Right kidney (tissue), 1 donor: ENCODE results near the gene ADAMTSL5.
"Not testable (repeated sequence)": the region's sequence is repeated elsewhere in the genome, so short reads cannot be mapped to it uniquely, and the experiment has no call there.

Source experiments
- DNase-seq: peaks from one replicate; pipeline ENCODE4 v3.0.0-alpha.2; 2016

The ADAMTSL5 gene

DNA sequence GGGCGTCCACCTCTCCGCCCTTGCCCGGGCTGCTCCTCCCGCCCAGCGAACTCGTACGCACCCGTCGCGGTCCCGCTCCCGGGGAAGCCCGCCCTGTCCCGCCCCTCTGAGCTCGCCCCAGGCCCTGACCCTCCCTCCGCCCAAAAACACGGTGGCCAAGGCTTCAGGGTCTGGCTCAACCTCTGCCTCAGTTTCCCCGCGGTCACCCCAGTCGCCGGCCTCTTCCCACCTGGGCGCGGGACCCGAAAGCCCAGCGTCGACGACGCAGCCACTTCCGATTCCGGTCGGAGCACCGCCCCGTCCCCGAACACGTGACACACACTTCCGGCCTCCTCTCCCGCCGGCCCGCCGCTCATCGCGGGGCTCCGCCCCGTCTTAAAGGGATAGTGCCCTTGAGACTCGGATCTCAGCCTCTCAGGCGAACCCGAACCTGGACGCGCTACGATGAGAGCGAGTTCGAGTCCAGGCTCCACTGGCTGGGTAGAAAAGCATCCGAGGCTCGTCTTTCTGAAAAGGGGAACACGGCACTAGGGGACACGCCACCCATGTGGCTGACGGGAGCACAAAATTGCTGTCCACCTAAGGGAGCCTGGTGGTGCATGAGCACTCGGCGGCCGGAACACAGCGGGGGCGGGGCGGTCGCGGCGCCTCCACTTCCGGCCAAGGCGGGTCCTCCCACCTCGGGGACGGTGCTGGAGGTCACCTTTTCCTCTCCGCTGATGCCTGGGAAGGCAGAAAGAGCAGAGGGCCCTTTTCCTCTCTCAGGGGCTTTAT is 33.7 kb downstream of the ADAMTSL5 start, which contains the start of gene C19orf25:
Gene C19orf25 (minus strand): TSS at position 282 of the 774 bp plus-strand sequence. CDS start 312 bp downstream, outside the sequence.
- peak; percentile 91 for DNase-seq

DNA sequence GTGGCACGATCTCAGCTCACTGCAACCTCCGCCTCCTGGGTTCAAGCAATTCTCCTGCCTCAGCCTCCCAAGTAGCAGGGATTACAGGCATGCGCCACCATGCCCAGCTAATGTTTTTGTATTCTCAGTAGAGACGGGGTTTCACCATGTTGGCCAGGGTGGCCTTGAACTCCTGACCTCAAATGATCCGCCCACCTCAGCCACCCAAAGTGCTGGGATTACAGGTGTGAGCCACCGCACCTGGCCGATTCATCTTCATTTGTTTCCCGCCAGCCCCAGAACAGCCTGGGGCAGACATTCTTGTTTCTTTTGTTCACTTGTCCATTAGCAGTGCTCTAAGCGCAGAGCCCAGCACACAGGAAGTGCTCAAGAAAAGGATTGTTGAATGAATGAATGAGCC is 35.8 kb downstream of the ADAMTSL5 start:
- not testable (repeated sequence) for DNase-seq

DNA sequence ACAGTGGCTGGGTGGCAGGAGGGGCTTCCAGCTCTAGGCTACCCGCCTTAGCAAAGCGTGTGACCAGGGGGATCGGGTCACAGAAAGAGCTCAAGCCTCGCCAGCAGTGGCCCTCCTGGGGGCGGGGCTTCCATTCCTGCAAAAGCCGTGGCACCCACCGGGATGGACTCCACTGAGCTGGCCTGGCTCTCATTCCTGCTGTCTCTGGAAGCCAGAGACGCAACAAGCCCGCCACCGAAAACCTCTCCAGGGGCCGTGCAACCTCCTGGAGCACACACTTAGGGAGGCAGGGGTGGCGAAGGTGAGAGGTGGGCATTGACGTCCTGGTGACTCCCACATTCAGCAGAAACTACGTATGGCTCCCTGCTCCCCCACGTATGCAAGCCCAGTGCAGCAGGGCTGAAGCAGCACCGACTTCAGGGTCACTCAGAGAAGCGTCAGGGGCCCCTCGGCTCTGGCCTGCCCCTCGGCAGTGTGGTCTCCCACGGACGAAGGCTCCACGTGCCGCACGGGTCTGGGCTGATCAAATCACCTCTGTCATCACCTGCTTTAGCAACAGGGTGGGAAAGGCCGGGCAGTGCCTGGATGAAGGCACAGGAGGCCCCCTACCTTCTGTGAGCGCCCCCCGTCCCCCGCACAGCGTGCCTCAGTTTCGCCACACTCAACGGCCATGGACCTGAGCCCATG is 36.9 kb downstream of the ADAMTSL5 start:
- no peak for DNase-seq

DNA sequence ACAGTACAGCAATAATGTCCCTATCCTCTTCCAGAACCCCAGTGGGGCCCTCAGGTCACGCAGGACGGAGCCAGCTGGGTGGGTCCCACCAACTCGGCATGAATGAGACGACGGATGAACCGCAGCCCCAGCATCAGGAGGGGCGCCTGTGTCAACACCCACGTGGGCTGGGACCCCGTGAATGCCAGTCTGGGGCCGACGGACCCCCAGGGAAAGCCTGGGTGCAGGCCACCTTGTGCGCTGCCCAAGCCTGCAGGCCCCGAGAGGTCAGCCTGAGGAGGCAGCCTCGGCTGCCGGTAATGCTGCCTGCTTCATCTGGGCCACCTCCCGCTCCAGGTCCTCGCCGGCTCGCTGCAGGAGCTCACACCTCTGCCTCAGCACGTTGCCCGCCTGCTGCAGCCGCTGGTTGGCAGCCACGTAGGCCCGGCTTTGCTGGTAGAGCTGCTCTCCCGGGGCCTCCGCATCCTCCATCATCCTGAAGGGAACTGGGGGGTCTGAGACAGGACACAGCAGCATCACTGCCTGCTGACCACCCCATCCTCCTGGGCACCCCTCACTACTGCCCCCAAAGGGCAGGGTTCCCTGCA is 38.0 kb downstream of the ADAMTSL5 start:
- DNase-seq = no peak

DNA sequence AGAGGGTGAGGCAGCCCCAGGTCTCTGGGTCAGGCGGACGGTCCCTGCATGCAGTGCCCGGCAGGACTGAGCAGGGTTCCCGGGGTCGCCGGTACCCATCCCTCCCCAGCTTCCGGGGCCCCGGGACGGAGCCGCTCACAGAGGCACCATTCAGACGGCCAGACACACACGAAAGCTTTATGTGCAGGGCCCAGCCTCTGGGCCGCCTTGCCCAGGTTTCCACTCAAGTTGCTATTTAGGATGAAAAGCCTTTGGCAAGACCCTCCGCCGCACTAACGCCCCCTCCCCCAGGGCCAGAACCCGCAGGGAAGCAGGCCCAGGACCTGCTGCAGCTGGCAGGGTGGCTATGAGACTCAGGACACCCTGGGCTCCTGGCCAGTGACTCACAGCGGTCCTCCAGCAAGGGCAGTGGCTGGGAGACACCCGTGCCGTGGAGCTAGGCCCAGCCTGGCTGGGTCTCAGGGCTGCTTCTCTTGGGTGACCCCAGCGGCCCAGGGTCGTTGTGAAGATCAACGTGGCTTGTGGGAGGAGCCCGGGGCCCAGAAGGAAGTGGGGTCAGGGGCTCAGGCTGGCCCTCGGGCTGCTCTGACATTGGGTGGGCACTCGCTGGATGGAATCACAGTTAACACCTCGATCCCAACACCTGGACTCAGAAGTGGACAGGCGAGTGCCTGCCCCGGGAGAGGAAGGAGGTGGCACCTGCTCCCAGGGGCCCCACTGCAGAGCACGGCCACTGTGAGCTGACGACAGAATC is 38.6 kb downstream of the ADAMTSL5 start:
- DNase-seq = no peak

DNA sequence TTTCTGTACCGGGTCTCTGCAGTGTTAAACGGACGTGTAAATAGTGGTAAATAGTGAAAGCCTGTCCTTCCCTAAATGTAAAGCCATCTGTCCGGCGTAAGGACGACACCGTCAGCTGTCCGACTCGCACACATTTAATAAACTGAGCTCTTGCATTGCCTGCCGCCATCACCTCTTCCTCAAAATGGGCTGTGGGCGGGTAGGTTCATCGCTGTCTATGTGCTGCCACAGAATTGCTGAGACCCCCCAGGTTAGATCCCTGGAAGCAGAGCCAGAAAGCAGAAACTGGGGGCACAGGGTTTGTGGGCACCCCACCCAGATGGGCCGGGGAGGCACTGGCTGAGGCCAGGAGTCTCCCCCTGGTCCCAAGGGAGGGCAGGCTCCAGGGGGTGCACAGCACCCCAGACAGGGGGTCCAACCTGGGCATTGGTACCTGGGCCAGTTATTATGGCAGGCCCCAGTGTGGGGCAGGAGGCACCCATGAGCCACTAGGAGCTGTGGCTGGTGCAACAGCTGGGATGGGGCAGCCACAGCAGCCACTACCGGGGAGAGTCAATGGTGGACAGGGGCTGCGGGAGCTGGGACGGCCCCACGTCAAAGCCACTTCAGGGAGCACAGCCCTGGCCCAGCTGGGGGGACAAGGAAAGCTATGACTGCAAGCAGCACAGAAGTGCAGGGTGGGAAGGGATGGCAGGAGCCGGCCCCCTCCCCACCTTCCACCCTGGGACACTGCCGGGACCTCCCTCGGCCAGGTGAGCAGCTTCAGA is 39.6 kb downstream of the ADAMTSL5 start:
- DNase-seq = no peak

DNA sequence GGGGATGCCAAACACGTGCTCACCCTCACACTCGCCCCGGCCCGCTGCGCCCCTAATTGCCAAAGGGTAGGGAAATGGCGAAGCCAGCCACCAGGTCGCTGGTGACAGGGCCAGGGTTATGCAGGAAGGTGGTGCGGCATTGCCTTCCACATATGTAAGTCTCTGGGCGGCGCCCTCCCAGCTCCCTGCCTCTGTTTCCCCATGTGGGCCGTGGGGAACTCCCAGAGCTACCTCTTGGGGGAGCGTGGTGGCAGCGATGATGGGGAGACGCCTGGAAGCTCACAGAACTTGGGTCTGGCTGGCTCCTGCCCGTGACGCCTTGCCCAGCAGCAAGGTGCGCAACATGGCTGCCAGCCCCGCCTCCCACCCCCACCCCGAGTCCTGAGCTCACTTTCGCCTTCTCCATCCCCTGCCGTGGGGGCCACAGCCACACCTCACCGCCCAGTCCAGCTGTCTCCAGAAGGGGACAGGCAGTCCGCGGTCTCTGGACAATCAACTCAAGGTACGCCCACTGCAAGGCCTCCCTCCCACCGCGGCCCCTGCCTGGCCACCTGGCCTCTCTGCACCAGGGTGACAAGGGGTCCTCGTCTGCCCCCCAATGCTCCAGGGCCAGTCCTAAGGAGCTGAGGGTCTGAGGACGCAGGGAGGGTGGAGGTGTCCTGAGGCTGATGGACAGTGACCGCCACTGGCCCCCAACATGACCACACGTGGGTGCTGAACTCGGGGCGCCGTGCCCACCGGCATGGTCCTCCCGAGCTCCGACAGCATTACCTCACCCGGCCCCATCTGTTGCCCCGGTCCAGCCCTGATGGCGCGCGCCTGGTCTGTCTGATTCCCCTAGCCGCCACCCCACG is 40.4 kb downstream of the ADAMTSL5 start:
- DNase-seq = no peak

DNA sequence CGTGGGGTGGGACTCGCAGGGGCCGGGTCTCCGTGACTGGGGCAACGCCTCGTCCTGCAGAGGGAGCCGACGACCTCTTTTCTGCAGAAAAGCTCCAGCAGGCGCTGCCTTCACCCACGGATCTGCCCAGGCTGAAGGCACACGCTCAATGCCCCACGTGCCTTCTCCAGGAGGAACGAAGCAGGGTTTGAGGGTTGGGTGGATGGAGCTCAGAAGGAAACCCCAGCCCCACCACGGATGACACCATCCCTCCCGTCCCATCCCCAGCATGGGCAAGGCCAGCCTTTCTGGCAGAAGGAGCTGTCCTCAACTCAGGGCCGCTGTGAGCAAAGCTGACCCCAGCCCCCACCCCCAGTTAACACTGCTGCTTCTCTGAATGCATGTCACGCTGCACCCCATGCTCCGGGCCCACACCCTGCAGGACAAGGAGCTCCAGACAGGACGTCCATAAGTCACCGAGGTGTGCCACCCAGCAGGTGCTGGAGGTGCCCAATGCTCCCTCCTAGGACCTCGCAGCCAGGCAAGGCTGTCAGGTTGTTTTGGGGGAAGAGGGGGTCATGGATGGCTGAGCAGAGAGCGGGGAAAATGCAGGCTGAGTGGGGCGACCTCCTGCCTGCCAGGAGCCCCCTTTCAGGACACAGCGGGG is 41.2 kb downstream of the ADAMTSL5 start:
- no peak for DNase-seq

DNA sequence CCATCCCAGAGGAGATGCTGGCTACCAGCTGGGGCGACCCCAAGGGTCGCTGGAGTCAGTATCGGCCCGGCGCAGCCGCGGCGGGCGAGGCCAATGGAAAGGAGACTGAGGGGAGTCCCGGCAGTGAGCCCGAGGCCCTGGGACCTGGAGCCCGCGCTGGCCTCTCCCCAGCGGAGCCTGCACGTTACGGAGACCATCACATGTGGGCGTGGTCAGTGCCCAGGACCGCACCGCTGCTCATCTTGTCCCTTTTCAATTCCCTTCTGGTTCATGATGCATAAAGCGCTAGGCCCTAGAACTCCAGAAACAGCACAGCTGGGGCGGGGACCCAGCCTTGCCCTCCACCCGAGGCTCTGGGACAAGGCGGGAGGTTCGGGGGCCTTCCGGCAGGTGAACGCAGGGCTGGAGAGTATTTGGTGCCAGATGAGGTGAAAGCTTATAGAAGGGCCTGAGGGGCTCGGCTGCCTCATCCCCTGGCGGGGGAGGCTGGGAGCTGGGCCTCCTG is 41.8 kb downstream of the ADAMTSL5 start:
- DNase-seq = peak; percentile 64

DNA sequence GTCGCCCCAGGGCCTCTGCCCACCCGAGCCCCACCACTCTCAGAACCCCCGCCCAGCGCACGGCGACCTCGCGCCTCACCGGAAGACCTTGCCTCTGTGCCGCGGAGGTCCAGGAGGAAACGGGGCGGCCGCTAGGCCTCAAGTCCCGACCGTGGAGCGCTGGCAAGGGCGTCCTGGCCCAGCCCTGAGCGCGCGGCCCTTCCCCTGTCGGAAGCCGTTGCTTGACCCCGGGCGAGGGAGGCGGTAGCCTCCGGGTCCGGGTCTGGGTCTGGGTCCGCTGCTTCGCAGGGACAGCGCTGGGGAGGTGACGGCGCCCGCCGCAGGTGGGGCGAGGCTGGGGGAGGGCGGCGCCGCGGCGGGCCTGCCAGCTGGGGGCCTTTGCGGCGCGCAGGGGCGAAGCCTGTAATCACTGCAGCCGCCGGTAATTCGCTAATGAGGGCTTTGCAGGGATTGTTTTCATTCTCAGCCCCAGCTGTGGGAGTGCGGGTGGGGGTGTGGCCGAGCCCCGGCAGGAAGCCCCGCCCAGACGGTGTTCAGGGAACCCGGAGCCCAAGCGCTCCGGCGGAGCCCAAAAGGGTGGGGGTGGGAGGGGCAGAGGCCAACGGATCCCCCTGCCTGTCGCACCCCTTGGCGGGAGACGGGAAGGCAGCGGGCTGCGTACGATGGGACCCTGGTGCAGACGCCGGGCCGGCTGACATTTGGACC is 42.4 kb downstream of the ADAMTSL5 start:
- peak; percentile 63 for DNase-seq

DNA sequence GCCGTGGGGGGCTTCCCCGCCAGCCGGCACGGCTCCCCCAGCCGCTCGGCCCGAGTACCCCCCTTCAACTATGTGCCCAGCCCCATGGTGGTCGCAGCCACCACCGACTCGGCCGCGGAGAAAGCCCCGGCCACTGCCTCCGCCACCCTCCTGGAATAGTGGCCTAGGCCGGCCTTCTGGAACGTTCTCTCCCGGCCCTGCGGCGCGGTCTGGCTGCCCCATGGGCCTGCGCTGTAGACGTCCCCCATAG is 42.8 kb downstream of the ADAMTSL5 start:
- DNase-seq = no peak

DNA sequence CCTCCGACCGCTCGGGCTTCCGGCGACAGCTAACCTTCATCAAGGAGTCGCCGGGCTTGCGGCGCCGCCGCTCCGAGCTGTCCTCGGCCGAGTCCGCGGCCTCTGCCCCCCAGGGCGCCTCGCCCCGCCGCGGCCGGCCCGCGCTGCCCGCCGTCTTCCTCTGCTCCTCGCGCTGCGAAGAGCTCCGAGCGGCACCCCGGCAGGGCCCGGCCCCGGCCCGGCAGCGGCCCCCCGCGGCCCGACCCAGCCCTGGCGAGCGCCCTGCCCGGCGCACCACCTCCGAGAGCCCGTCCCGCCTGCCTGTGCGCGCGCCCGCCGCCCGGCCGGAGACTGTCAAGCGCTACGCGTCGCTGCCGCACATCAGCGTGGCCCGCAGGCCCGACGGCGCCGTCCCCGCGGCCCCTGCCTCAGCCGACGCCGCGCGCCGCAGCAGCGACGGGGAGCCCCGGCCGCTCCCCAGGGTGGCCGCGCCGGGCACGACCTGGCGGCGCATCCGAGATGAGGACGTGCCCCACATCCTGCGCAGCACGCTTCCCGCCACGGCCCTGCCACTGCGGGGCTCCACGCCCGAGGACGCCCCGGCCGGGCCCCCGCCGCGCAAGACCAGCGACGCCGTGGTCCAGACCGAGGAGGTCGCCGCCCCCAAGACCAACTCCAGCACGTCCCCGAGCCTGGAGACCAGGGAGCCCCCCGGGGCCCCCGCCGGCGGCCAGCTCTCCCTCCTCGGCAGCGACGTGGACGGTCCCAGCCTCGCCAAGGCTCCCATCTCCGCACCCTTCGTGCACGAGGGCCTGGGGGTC is 43.4 kb downstream of the ADAMTSL5 start:
- DNase-seq = no peak

DNA sequence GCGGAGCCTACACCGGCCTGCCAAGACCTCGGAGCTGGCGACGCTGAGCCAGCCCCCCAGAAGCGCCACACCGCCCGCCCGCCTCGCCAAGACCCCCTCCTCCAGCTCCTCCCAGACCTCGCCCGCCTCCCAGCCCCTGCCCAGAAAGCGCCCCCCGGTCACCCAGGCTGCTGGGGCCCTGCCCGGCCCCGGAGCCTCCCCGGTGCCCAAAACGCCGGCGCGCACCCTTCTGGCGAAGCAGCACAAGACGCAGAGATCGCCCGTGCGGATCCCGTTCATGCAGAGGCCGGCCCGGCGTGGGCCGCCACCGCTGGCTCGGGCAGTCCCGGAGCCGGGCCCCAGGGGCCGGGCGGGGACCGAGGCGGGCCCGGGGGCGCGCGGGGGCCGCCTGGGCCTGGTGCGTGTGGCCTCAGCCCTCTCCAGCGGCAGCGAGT is 44.0 kb downstream of the ADAMTSL5 start:
- DNase-seq = no peak

DNA sequence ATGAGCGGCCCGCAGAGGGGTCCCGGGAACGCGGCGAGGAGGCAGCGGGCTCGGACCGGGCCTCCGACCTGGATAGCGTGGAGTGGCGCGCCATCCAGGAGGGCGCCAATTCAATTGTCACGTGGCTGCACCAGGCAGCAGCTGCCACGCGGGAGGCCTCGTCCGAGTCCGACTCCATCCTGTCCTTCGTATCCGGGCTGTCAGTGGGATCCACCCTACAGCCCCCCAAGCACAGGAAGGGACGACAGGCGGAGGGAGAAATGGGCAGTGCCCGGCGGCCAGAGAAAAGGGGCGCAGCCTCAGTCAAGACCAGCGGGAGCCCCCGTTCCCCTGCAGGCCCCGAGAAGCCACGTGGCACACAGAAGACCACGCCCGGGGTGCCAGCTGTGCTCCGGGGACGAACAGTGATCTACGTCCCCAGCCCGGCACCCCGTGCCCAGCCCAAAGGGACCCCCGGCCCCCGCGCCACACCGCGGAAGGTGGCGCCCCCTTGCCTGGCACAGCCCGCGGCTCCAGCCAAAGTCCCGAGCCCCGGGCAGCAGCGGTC is 44.5 kb downstream of the ADAMTSL5 start:
- peak; percentile 56 for DNase-seq

DNA sequence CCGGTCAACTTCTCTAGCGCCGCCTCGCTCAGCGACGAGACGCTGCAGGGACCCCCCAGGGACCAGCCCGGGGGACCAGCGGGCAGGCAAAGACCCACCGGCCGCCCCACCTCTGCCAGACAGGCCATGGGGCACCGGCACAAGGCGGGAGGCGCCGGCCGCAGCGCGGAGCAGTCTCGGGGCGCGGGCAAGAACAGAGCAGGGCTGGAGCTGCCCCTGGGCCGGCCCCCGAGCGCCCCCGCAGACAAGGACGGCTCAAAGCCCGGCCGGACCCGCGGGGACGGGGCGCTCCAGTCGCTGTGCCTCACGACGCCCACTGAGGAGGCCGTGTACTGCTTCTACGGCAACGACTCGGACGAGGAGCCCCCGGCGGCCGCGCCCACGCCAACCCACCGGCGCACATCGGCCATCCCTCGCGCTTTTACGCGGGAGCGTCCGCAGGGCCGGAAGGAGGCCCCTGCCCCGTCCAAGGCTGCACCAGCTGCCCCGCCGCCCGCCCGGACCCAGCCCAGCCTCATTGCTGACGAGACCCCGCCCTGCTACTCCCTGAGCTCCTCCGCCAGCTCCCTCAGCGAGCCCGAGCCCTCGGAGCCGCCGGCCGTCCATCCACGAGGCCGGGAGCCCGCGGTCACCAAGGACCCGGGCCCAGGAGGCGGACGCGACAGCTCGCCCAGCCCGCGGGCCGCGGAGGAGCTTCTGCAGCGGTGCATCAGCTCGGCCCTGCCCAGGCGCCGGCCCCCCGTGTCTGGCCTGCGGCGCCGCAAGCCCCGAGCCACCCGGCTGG is 45.1 kb downstream of the ADAMTSL5 start:
- peak; percentile 55 for DNase-seq

DNA sequence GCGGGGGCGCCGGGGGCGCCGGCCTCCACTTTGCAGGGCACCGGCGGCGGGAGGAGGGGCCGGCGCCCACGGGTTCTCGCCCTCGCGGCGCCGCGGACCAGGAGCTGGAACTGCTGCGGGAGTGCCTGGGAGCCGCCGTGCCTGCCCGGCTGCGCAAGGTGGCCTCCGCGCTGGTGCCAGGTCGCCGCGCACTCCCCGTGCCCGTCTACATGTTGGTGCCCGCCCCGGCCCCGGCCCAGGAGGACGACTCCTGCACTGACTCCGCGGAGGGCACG is 45.7 kb downstream of the ADAMTSL5 start:
- no peak for DNase-seq

DNA sequence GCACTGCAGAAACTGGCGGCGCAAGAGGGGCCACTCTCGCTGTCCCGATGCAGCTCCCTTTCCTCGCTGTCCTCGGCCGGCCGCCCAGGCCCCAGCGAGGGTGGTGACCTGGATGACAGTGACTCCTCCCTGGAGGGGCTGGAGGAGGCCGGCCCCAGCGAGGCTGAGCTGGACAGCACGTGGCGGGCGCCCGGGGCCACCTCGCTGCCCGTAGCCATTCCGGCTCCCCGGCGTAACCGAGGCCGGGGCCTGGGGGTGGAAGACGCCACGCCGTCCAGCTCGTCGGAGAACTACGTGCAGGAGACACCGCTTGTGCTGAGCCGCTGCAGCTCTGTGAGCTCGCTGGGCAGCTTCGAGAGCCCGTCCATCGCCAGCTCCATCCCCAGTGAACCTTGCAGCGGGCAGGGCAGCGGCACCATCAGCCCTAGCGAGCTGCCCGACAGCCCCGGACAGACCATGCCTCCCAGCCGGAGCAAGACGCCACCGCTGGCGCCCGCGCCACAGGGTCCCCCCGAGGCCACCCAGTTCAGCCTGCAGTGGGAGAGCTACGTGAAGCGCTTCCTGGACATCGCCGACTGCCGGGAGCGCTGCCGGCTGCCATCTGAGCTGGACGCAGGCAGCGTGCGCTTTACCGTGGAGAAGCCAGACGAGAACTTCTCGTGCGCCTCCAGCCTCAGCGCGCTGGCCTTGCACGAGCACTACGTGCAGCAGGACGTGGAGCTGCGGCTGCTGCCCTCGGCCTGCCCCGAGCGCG is 46.2 kb downstream of the ADAMTSL5 start:
- DNase-seq = peak; percentile 61
